Measurements from ENCODE around the gene FBN3.

DNA sequence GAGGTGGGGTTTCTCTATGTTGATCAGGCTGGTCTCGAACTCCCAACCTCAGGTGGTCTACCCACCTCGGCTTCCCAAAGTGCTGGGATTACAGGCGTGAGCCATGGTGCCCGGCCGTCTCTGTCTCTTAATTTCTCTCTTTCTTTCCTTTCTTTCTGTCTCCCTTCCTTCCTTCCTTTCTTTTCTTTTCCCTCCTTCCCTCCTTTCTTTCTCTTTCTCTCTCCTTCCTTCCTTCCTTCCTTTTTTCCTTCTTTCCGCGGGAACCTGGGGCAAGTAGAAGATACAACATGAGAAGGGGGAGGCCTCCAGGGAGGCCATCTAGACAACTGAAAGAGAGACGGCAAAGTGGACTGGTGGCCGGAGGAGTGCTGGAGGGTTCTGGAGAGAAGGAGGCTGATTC, 128.7 kb downstream of the FBN3 start:
- TF ChIP-seq, protein P1, sequence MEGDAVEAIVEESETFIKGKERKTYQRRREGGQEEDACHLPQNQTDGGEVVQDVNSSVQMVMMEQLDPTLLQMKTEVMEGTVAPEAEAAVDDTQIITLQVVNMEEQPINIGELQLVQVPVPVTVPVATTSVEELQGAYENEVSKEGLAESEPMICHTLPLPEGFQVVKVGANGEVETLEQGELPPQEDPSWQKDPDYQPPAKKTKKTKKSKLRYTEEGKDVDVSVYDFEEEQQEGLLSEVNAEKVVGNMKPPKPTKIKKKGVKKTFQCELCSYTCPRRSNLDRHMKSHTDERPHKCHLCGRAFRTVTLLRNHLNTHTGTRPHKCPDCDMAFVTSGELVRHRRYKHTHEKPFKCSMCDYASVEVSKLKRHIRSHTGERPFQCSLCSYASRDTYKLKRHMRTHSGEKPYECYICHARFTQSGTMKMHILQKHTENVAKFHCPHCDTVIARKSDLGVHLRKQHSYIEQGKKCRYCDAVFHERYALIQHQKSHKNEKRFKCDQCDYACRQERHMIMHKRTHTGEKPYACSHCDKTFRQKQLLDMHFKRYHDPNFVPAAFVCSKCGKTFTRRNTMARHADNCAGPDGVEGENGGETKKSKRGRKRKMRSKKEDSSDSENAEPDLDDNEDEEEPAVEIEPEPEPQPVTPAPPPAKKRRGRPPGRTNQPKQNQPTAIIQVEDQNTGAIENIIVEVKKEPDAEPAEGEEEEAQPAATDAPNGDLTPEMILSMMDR (IDR thresholded peaks at IDR 0.05) = no peak
- TF ChIP-seq POLR2AphosphoS5 (IDR thresholded peaks at IDR 0.05; ENCODE audit: low read depth, low read length) (no peak), SIN3A (IDR thresholded peaks at IDR 0.05; ENCODE audit: borderline replicate concordance, insufficient read depth, low read depth, low read length) (no peak), TCF7L2 (IDR thresholded peaks at IDR 0.05; ENCODE audit: low read depth, low read length) (no peak)
- TF ChIP-seq, protein P2, sequence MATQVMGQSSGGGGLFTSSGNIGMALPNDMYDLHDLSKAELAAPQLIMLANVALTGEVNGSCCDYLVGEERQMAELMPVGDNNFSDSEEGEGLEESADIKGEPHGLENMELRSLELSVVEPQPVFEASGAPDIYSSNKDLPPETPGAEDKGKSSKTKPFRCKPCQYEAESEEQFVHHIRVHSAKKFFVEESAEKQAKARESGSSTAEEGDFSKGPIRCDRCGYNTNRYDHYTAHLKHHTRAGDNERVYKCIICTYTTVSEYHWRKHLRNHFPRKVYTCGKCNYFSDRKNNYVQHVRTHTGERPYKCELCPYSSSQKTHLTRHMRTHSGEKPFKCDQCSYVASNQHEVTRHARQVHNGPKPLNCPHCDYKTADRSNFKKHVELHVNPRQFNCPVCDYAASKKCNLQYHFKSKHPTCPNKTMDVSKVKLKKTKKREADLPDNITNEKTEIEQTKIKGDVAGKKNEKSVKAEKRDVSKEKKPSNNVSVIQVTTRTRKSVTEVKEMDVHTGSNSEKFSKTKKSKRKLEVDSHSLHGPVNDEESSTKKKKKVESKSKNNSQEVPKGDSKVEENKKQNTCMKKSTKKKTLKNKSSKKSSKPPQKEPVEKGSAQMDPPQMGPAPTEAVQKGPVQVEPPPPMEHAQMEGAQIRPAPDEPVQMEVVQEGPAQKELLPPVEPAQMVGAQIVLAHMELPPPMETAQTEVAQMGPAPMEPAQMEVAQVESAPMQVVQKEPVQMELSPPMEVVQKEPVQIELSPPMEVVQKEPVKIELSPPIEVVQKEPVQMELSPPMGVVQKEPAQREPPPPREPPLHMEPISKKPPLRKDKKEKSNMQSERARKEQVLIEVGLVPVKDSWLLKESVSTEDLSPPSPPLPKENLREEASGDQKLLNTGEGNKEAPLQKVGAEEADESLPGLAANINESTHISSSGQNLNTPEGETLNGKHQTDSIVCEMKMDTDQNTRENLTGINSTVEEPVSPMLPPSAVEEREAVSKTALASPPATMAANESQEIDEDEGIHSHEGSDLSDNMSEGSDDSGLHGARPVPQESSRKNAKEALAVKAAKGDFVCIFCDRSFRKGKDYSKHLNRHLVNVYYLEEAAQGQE (IDR thresholded peaks at IDR 0.05; ENCODE audit: insufficient read depth in 1 of 2, low read depth in 2 of 2, low read length in 1 of 2) = no peak

All from Panc1 (cell line).